Caco-2 (cell line): ENCODE measurements around the gene EIF4E3. TPM values are rescaled to one million over a fixed set of nuclear protein-coding genes. Genes with fewer than 3 reads are reported as not detected.
A peak's percentile ranks its signal among the peaks of the same experiment; 100 is the strongest.

Source experiments
- BruUV-seq: library from RNA; stranded (reverse); fragments of 400-500 nt; replicated peaks from 2 replicates; lab custom pipeline; 2021; lab: Mats Ljungman, UMichigan
- CTCF ChIA-PET: fragments of 300-600 bp; sonication (Branson Sonifier 250); formaldehyde crosslinking; loops from one replicate; lab custom pipeline; 2022; ENCODE audit warnings: antibody characterized with exemption; lab: Charles Lee
- POLR2A ChIA-PET: fragments of 300-600 bp; sonication (Branson Sonifier 250); formaldehyde crosslinking; loops from one replicate; lab custom pipeline; 2022; ENCODE audit warnings: antibody characterized with exemption; lab: Charles Lee
- DNase-seq, 2 experiments: peaks; one replicate each; pipeline versions ENCODE4 v3.0.0 to v3.0.0-alpha.2; 2020 to 2022
- H3K27me3 ChIP-seq: replicated peaks from 2 replicates; pipeline ENCODE4 v1.6.0; 2011; ENCODE audit warnings: low read length; ENCODE audit not compliant: control insufficient read depth, insufficient read depth
- H3K36me3 ChIP-seq: 2 replicates; pipeline ENCODE4 v1.5.1; 2011; ENCODE audit warnings: low read length; ENCODE audit not compliant: control insufficient read depth, insufficient read depth
- H3K4me1 ChIP-seq: fragments of 250-450 bp; sonication (Bioruptor Pico); 2 replicates; pipeline ENCODE4 v1.5.1; 2020; ENCODE audit warnings: mild to moderate bottlenecking
- H3K4me3 ChIP-seq: 2 replicates; pipeline ENCODE4 v1.5.1; 2011; ENCODE audit warnings: low read depth, mild to moderate bottlenecking, control low read depth, low read length
- H3K9me3 ChIP-seq: fragments of 250-450 bp; sonication (Bioruptor Pico); 2 replicates; pipeline ENCODE4 v1.5.1; 2020; ENCODE audit warnings: mild to moderate bottlenecking, moderate library complexity
- H3K27ac Mint-ChIP-seq: one replicate; pipeline ENCODE4 v1.8.0; 2022; ENCODE audit warnings: mixed read lengths; ENCODE audit not compliant: unreplicated experiment
- H3K27me3 Mint-ChIP-seq: one replicate; pipeline ENCODE4 v1.8.0; 2022; ENCODE audit warnings: mixed read lengths; ENCODE audit not compliant: insufficient read depth, unreplicated experiment
- H3K36me3 Mint-ChIP-seq: one replicate; pipeline ENCODE4 v1.8.0; 2022; ENCODE audit warnings: mild to moderate bottlenecking, mixed read lengths; ENCODE audit not compliant: insufficient read depth, unreplicated experiment
- H3K4me1 Mint-ChIP-seq: one replicate; pipeline ENCODE4 v1.8.0; 2022; ENCODE audit warnings: low read depth, mixed read lengths; ENCODE audit not compliant: unreplicated experiment
- H3K4me3 Mint-ChIP-seq: one replicate; pipeline ENCODE4 v1.8.0; 2022; ENCODE audit warnings: mild to moderate bottlenecking, moderate library complexity, mixed read lengths; ENCODE audit not compliant: unreplicated experiment
- H3K9me3 Mint-ChIP-seq: one replicate; pipeline ENCODE4 v1.8.0; 2022; ENCODE audit warnings: mixed read lengths; ENCODE audit not compliant: unreplicated experiment
- intact Hi-C: fragments of 100-400 bp; cut with micrococcal nuclease; formaldehyde crosslinking; loops from one replicate; pipeline ENCODE4 v1.10.0; 2022; ENCODE audit not compliant: unreplicated experiment
- total RNA-seq: library from RNA; stranded (reverse); gene quantifications from 2 replicates; pipeline ENCODE4 v1.2.3, GENCODE V29; 2022
- TF ChIP-seq, protein P1 (sequence below), 2 experiments: fragments of 200-600 bp in 1 of 2; IDR thresholded peaks; 1 replicate in 1 of 2; 2 replicates in 1 of 2; pipeline versions ENCODE4 v1.5.1 to v1.8.0; 2011 to 2022; ENCODE audit warnings: antibody characterized with exemption in 1 of 2, control low read depth in 1 of 2, inconsistent platforms in 1 of 2, low read depth in 1 of 2, low read length in 1 of 2, mild to moderate bottlenecking in 1 of 2, moderate library complexity in 1 of 2; ENCODE audit not compliant: insufficient read depth in 1 of 2, severe bottlenecking in 1 of 2, unreplicated experiment in 1 of 2

Gene EIF4E3
- total RNA-seq, 1 experiment from 2014 or later: 1.7 TPM

DNA sequence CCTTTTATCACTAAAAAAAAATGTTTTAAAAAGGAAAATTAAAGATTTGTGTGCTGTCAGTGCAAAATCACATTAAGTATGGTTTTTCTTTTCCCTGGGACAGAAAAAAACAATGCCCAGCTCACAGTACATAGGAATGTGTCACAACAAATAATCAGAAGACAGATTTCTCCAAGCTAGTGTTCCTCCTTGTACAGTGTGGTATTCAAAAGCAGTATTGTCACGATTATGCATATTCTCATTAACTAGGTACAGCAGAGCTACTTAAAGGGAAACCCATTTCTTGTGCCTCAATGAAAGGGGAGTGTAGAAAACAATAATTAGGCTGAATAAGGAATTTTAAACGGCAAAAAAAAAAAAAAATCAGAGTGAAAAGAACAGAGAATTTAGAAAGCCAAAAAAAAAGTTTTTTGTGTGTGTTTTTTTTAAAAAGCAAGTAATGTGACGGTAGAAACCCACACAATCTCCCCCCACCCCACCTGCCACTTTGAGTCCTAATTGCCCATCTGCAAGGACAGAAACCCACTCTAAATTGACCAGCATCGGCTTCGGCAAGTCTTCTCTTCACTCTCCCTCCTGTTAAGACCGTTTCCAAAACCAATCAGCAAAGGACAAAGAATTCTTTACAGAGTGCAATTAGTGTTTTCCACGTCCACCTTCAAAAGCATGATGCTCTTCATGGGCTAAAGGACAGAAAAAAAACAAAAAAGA lies 41.0 kb downstream of the EIF4E3 start:
- BruUV-seq: no TSS peak
- ChIA-PET CTCF (no interaction called here), POLR2A (no interaction called here)
- H3K4me1 Mint-ChIP-seq: peaks cover 15% of the 10 kb centered on the region
- H3K36me3 Mint-ChIP-seq: no peaks in the 10 kb centered on the region
- TF ChIP-seq, protein P1, sequence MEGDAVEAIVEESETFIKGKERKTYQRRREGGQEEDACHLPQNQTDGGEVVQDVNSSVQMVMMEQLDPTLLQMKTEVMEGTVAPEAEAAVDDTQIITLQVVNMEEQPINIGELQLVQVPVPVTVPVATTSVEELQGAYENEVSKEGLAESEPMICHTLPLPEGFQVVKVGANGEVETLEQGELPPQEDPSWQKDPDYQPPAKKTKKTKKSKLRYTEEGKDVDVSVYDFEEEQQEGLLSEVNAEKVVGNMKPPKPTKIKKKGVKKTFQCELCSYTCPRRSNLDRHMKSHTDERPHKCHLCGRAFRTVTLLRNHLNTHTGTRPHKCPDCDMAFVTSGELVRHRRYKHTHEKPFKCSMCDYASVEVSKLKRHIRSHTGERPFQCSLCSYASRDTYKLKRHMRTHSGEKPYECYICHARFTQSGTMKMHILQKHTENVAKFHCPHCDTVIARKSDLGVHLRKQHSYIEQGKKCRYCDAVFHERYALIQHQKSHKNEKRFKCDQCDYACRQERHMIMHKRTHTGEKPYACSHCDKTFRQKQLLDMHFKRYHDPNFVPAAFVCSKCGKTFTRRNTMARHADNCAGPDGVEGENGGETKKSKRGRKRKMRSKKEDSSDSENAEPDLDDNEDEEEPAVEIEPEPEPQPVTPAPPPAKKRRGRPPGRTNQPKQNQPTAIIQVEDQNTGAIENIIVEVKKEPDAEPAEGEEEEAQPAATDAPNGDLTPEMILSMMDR (IDR thresholded peaks at IDR 0.05; ENCODE audit: insufficient read depth in 1 of 2, low read depth in 1 of 2, low read length in 1 of 2, severe bottlenecking in 1 of 2, unreplicated experiment in 1 of 2): no peak
- no peak overlapping the region for H3K4me3 ChIP-seq
- H3K4me3 Mint-ChIP-seq: no peak overlapping the region
- intact Hi-C loops: no loop called here
- no peaks in the 10 kb centered on the region for H3K27me3 ChIP-seq
- peaks cover 21% of the 10 kb centered on the region for H3K4me1 ChIP-seq
- no peaks in the 10 kb centered on the region for H3K9me3 ChIP-seq
- no peaks in the 10 kb centered on the region for H3K36me3 ChIP-seq
- no peaks in the 10 kb centered on the region for H3K27me3 Mint-ChIP-seq
- DNase-seq: no peak
- no peak overlapping the region for H3K27ac Mint-ChIP-seq
- H3K9me3 Mint-ChIP-seq: no peaks in the 10 kb centered on the region

DNA sequence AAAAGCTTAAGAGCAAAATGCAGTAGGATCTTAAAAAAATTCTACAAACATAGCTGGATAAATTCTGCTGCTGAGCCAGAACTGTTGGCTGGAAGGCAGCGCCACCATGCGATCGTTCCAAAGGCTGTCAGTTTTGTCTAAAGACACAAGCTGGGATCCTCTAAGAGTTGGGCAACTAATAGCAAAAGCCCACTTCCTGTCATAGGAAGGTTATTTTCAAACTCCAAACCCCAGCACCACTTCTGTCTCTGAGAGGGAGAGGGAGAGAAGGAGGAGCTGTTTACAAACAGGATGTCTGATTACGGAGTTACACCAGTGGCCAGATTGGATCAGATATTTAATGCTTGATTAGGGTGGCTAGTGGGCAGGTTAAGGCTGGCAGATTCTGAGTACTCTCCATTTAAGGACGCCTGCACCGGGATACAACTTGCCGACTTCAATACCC lies 44.0 kb downstream of the EIF4E3 start:
- no TSS peak for BruUV-seq
- DNase-seq: no peak
- H3K27me3 Mint-ChIP-seq: peaks cover 3% of the 10 kb centered on the region
- ChIA-PET CTCF (interaction anchor here (0.5 to 0.6 kb wide), 2 partner anchors 232 to 706 kb away, joined by 3 read pairs; no protein-coding TSS in a partner anchor), POLR2A (no interaction called here)
- no peaks in the 10 kb centered on the region for H3K4me1 Mint-ChIP-seq
- H3K27ac Mint-ChIP-seq: no peak overlapping the region
- TF ChIP-seq, protein P1 (IDR thresholded peaks at IDR 0.05; ENCODE audit: insufficient read depth in 1 of 2, low read depth in 1 of 2, low read length in 1 of 2, severe bottlenecking in 1 of 2, unreplicated experiment in 1 of 2): peak; percentile 20 to 29
- no peak overlapping the region for H3K4me3 Mint-ChIP-seq
- no peaks in the 10 kb centered on the region for H3K36me3 ChIP-seq
- H3K27me3 ChIP-seq: no peaks in the 10 kb centered on the region
- no peaks in the 10 kb centered on the region for H3K9me3 Mint-ChIP-seq
- H3K9me3 ChIP-seq: no peaks in the 10 kb centered on the region
- H3K4me1 ChIP-seq: no peaks in the 10 kb centered on the region
- no peak overlapping the region for H3K4me3 ChIP-seq
- no peaks in the 10 kb centered on the region for H3K36me3 Mint-ChIP-seq
- intact Hi-C loops: no loop called here

DNA sequence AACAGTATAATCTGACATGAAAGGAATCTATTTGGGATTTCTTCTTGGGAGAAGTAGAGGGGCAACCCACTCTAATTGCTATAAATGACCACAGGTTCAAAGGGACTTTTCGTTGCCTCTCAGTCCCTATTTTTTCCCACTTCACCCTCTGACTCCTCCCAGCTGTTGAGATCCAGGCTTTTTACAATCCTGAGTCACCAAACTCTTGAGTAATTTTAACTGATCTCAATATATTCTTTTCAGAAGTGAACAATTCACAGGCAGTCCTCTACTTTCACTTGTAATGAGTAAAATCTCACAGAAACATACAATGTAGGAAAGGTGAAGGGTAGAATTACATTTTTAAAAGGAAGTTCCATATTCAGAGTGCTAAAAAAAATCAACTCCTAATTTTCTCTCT lies 44.6 kb downstream of the EIF4E3 start:
- DNase-seq: no peak
- H3K27me3 Mint-ChIP-seq: peaks cover 3% of the 10 kb centered on the region
- H3K27ac Mint-ChIP-seq: no peak overlapping the region
- no peaks in the 10 kb centered on the region for H3K36me3 Mint-ChIP-seq
- ChIA-PET CTCF (no interaction called here), POLR2A (no interaction called here)
- Histone ChIP-seq H3K4me1 (no peaks in the 10 kb centered on the region), H3K4me3 (no peak overlapping the region), H3K9me3 (no peaks in the 10 kb centered on the region), H3K36me3 (no peaks in the 10 kb centered on the region), H3K27me3 (no peaks in the 10 kb centered on the region)
- BruUV-seq: no TSS peak
- H3K4me1 Mint-ChIP-seq: no peaks in the 10 kb centered on the region
- no peak overlapping the region for H3K4me3 Mint-ChIP-seq
- H3K9me3 Mint-ChIP-seq: no peaks in the 10 kb centered on the region
- intact Hi-C loops: no loop called here
- TF ChIP-seq, protein P1 (IDR thresholded peaks at IDR 0.05; ENCODE audit: insufficient read depth in 1 of 2, low read depth in 1 of 2, low read length in 1 of 2, severe bottlenecking in 1 of 2, unreplicated experiment in 1 of 2): no peak
